ENCODE results near the gene CCNO. TPM values are rescaled to one million over a fixed set of nuclear protein-coding genes. Genes with fewer than 3 reads are reported as not detected.

The CCNO gene
- total and polyA plus RNA-seq, 2 of the 8 experiments (the other 6 are each of a cell fraction or from before 2014, with no cell fraction given), result 0.14 to 0.41 TPM

- TF ChIP-seq JUN (IDR thresholded peaks at IDR 0.05; ENCODE audit: low read depth, low read length), result no peak
- TF ChIP-seq RXRA (IDR thresholded peaks at IDR 0.05; ENCODE audit: insufficient read depth, low read depth, low read length), result no peak
Observed at GRCh38 chr5:55231919-55232270, 1.5 kb downstream of the CCNO start (continued).
